Panc1 (cell line): ENCODE data around the gene ZDHHC7. TPM values are rescaled to one million over a fixed set of nuclear protein-coding genes. Genes with fewer than 3 reads are reported as not detected.
A peak's percentile ranks its signal among the peaks of the same experiment; 100 is the strongest.

Source experiments
- ATAC-seq: fragments of 200-7000 bp; cut with Tn5 transposase; 2 replicates; pipeline ENCODE4 v1.9.1; 2020; ENCODE audit warnings: mild to moderate bottlenecking, moderate library complexity
- BruUV-seq: library from RNA; stranded (reverse); fragments of 400-500 nt; replicated peaks from 2 replicates; lab custom pipeline; 2021; lab: Mats Ljungman, UMichigan
- CTCF ChIA-PET: fragments of 300-600 bp; sonication (Branson Sonifier 250); formaldehyde crosslinking; loops from one replicate; lab custom pipeline; 2022; ENCODE audit warnings: antibody characterized with exemption; lab: Charles Lee
- POLR2A ChIA-PET: fragments of 300-600 bp; sonication (Branson Sonifier 250); formaldehyde crosslinking; loops from one replicate; lab custom pipeline; 2022; ENCODE audit warnings: antibody characterized with exemption; lab: Charles Lee
- DNase-seq: peaks from one replicate; pipeline ENCODE4 v3.0.0-alpha.2; 2010; ENCODE audit warnings: low read depth, low spot score
- H3K27ac ChIP-seq: 2 replicates; pipeline ENCODE4 v1.5.1; 2011; ENCODE audit warnings: mild to moderate bottlenecking, low read length, inconsistent platforms
- H3K27me3 ChIP-seq: fragments of 200-500 bp; sonication (Bioruptor generic); 2 replicates; pipeline ENCODE4 v1.6.0; 2014; ENCODE audit warnings: low read length, inconsistent platforms; ENCODE audit not compliant: control insufficient read depth, insufficient read depth
- H3K36me3 ChIP-seq: fragments of 200-500 bp; sonication (Bioruptor generic); 2 replicates; pipeline ENCODE4 v1.5.1; 2014; ENCODE audit warnings: inconsistent platforms, mild to moderate bottlenecking, low read length, moderate library complexity; ENCODE audit not compliant: control insufficient read depth, insufficient read depth
- H3K4me1 ChIP-seq: 2 replicates; pipeline ENCODE4 v1.5.1; 2011; ENCODE audit warnings: inconsistent platforms, mild to moderate bottlenecking, low read length, moderate library complexity; ENCODE audit not compliant: control insufficient read depth, insufficient read depth
- H3K4me3 ChIP-seq, 2 experiments: 2 replicates each; pipeline ENCODE4 v1.5.1; 2011 to 2012; ENCODE audit warnings: low read depth in 2 of 2, low read length in 2 of 2, mild to moderate bottlenecking in 2 of 2, inconsistent platforms in 1 of 2, moderate library complexity in 1 of 2
- H3K9me3 ChIP-seq: fragments of 200-500 bp; sonication (Bioruptor generic); 2 replicates; pipeline ENCODE4 v1.5.1; 2014; ENCODE audit warnings: low read depth, mild to moderate bottlenecking, inconsistent platforms, low read length, moderate library complexity; ENCODE audit not compliant: control insufficient read depth, insufficient read depth
- CTCF ChIP-seq: fragments of 450-650 bp; IDR thresholded peaks from 2 replicates; pipeline ENCODE4 v1.5.1; 2017; ENCODE audit warnings: mild to moderate bottlenecking
- POLR2AphosphoS5 ChIP-seq: IDR thresholded peaks from 2 replicates; pipeline ENCODE4 v1.6.1; 2012; ENCODE audit warnings: mild to moderate bottlenecking, low read depth, low read length, moderate library complexity
- REST ChIP-seq, 2 experiments: IDR thresholded peaks; 2 replicates each; pipeline ENCODE4 v1.6.1; 2011 to 2012; ENCODE audit warnings: low read depth in 2 of 2, control low read depth in 1 of 2, low read length in 1 of 2, mild to moderate bottlenecking in 1 of 2, moderate library complexity in 1 of 2; ENCODE audit not compliant: insufficient read depth in 1 of 2
- SIN3A ChIP-seq: IDR thresholded peaks from 2 replicates; pipeline ENCODE4 v1.6.1; 2012; ENCODE audit warnings: low read depth, mild to moderate bottlenecking, low read length, moderate library complexity, borderline replicate concordance; ENCODE audit not compliant: insufficient read depth
- TCF7L2 ChIP-seq: IDR thresholded peaks from 2 replicates; pipeline ENCODE4 v1.6.1; 2011; ENCODE audit warnings: mild to moderate bottlenecking, low read depth, low read length, inconsistent platforms
- in situ Hi-C: cut with HindIII; loops from 2 replicates; pipeline ENCODE4 v1.10.0; 2016; ENCODE audit warnings: low sequenced_read_pairs, low pct_unique_long_range_greater_than_20kb
- intact Hi-C: fragments of 100-400 bp; cut with micrococcal nuclease; formaldehyde crosslinking; loops from one replicate; pipeline ENCODE4 v1.10.0; 2022; ENCODE audit not compliant: unreplicated experiment
- total RNA-seq: library from RNA; stranded (reverse); gene quantifications from one replicate; pipeline ENCODE4 v1.2.1, GENCODE V29; 2021; ENCODE audit not compliant: unreplicated experiment

Gene ZDHHC7
- total RNA-seq, 1 experiment from 2014 or later = 71.5 TPM

- ChIA-PET POLR2A (no interaction called here), CTCF (no interaction called here)
- ATAC-seq = no peak
- intact Hi-C loops = no loop called here
- no peak for DNase-seq
- BruUV-seq = no TSS peak
- Histone ChIP-seq H3K4me1 (peaks cover 19% of the 10 kb centered on the region), H3K36me3 (peaks cover 4% of the 10 kb centered on the region; the same call in 1 of the 2 replicates), H3K27me3 (no peaks in the 10 kb centered on the region), H3K4me3 (no peak overlapping the region), H3K27ac (0 out of 2 replicates have a peak overlapping the region, but pooled peaks have one; percentile 89), H3K9me3 (no peaks in the 10 kb centered on the region)
- no peak for TF ChIP-seq TCF7L2
- no peak for TF ChIP-seq POLR2AphosphoS5
- no peak for TF ChIP-seq REST (IDR thresholded peaks at IDR 0.05; ENCODE audit: insufficient read depth in 1 of 2, low read depth in 2 of 2, low read length in 1 of 2)
- TF ChIP-seq CTCF = no peak
- no peak for TF ChIP-seq SIN3A
- in situ Hi-C loops = no loop called here
Measured at GRCh38 chr16:85025781-85026653, 14.7 kb upstream of the ZDHHC7 start.

DNA sequence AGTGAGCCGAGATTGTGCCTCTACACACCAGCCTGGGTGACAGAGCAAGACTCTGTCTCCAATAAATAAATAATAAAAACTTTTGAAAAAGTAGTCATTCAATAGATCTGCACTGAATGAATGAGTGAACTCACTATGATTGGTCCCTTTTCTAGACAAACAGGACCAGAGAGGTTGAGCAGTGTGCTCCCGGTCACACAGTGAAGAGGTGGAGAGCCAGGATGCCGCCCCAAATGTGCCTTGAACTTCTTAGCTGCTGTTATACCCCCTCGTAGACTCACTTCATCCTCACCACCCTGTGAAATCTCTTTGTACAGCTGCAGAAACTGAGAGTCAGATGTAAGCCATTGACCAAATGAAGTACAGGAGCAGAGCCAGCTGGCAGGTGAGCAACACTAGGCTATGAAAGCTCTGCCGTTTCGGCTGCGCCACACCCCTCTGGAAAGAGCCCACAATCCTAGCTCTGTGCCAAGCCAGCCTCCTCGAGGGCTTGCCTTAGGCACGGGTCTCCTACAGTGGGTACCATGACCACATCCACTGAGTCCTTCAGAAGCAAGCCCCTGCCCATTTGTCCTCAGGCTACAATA is 8.4 kb upstream of the ZDHHC7 start:
- H3K4me3 ChIP-seq = no peak overlapping the region
- H3K27me3 ChIP-seq = no peaks in the 10 kb centered on the region
- in situ Hi-C loops = no loop called here
- POLR2A ChIA-PET = no interaction called here
- no peaks in the 10 kb centered on the region for H3K36me3 ChIP-seq
- ATAC-seq = no peak
- H3K27ac ChIP-seq = no peak overlapping the region
- no peak for DNase-seq
- no TSS peak for BruUV-seq
- TF ChIP-seq POLR2AphosphoS5 = no peak
- TF ChIP-seq CTCF = no peak
- no peak for TF ChIP-seq REST (IDR thresholded peaks at IDR 0.05; ENCODE audit: insufficient read depth in 1 of 2, low read depth in 2 of 2, low read length in 1 of 2)
- no peak for TF ChIP-seq TCF7L2
- no peak for TF ChIP-seq SIN3A
- no peaks in the 10 kb centered on the region for H3K4me1 ChIP-seq
- no peaks in the 10 kb centered on the region for H3K9me3 ChIP-seq
- intact Hi-C loops = no loop called here
- CTCF ChIA-PET = no interaction called here
